GM12878 (cell line): ENCODE results near the gene FOXD2. TPM values are rescaled to one million over a fixed set of nuclear protein-coding genes. Genes with fewer than 3 reads are reported as not detected.

Experiments
- ATAC-seq: fragments of 200-7000 bp; cut with Tn5 transposase; 3 replicates; pipeline ENCODE4 v1.9.1; 2020; ENCODE audit warnings: mild to moderate bottlenecking, moderate library complexity
- BruUV-seq: library from RNA; stranded (reverse); fragments of 400-500 nt; replicated peaks from 2 replicates; lab custom pipeline; 2021; lab: Mats Ljungman, UMichigan
- CTCF ChIA-PET: fragments of 300-600 bp; sonication (Branson Sonifier 250); formaldehyde crosslinking; extraction: SDS; loops from one replicate; lab custom pipeline; 2021; ENCODE audit warnings: inconsistent platforms; lab: Yijun Ruan, JAX
- POLR2A ChIA-PET: fragments of 350-600 bp; formaldehyde crosslinking; extraction: SDS; loops from one replicate; lab custom pipeline; 2021; ENCODE audit warnings: inconsistent platforms; lab: Charles Lee
- RAD21 ChIA-PET: fragments of 300-600 bp; sonication (Branson Sonifier 250); formaldehyde crosslinking; loops from one replicate; lab custom pipeline; 2023; ENCODE audit warnings: antibody characterized with exemption; ENCODE audit not compliant: unreplicated experiment; lab: Charles Lee
- SMC1A ChIA-PET: fragments of 300-600 bp; sonication (Branson Sonifier 250); formaldehyde crosslinking; loops from one replicate; lab custom pipeline; 2023; ENCODE audit not compliant: unreplicated experiment, uncharacterized antibody; lab: Charles Lee
- DNase-seq: peaks from one replicate; pipeline ENCODE4 v3.0.0-alpha.2; 2011; ENCODE audit warnings: low read depth, low spot score
- FAIRE-seq: peaks from 3 replicates; lab custom pipeline; 2011; peaks lifted over from hg19 to GRCh38; lab: Jason Lieb, UNC
- H2AFZ ChIP-seq: 2 replicates; pipeline ENCODE4 v1.6.0; 2011; ENCODE audit warnings: low read depth, low read length, control low read depth; ENCODE audit not compliant: control insufficient read depth
- H3K27ac ChIP-seq: 2 replicates; pipeline ENCODE4 v1.5.1; 2011; ENCODE audit warnings: control low read depth; ENCODE audit not compliant: control insufficient read depth, insufficient read depth
- H3K27me3 ChIP-seq, 2 experiments: replicated peaks in 1 of 2; 2 replicates each; pipeline versions ENCODE4 v1.6.0 to v1.6.1; 2011; ENCODE audit warnings: low read length in 1 of 2; ENCODE audit not compliant: control insufficient read depth in 2 of 2, insufficient read depth in 2 of 2
- H3K36me3 ChIP-seq, 2 experiments: 2 replicates each; pipeline ENCODE4 v1.5.1; 2011; ENCODE audit warnings: low read length in 1 of 2; ENCODE audit not compliant: control insufficient read depth in 2 of 2, insufficient read depth in 2 of 2
- H3K4me1 ChIP-seq: 2 replicates; pipeline ENCODE4 v1.6.1; 2011; ENCODE audit warnings: mild to moderate bottlenecking, low read length, moderate library complexity, mixed read lengths; ENCODE audit not compliant: control insufficient read depth, insufficient read depth
- H3K4me2 ChIP-seq: 2 replicates; pipeline ENCODE4 v1.6.0; 2011; ENCODE audit warnings: control low read depth; ENCODE audit not compliant: control insufficient read depth, insufficient read depth
- H3K4me3 ChIP-seq: fragments of 200-600 bp; sonication (generic); 2 replicates; pipeline ENCODE4 v1.5.1; 2016
- H3K79me2 ChIP-seq: 2 replicates; pipeline ENCODE4 v1.6.0; 2011; ENCODE audit warnings: low read length; ENCODE audit not compliant: control insufficient read depth, insufficient read depth
- H3K9ac ChIP-seq: 2 replicates; pipeline ENCODE4 v1.8.0; 2011; ENCODE audit warnings: low read length, control low read depth, mixed read lengths; ENCODE audit not compliant: control insufficient read depth, insufficient read depth
- H3K9me3 ChIP-seq: replicated peaks from 3 replicates; pipeline ENCODE4 v1.5.1; 2011; ENCODE audit warnings: mild to moderate bottlenecking, low read length; ENCODE audit not compliant: control insufficient read depth, insufficient read depth
- H4K20me1 ChIP-seq: 2 replicates; pipeline ENCODE4 v1.6.0; 2011; ENCODE audit not compliant: control insufficient read depth, insufficient read depth
- CBFB ChIP-seq: IDR thresholded peaks from 2 replicates; pipeline ENCODE4 v1.6.1; 2016; ENCODE audit warnings: antibody characterized with exemption, low read depth
- CREM ChIP-seq: IDR thresholded peaks from 2 replicates; pipeline ENCODE4 v1.6.1; 2014; ENCODE audit warnings: antibody characterized with exemption, low read depth
- EZH2 ChIP-seq: IDR thresholded peaks from 2 replicates; pipeline ENCODE4 v1.6.1; 2012; ENCODE audit warnings: low read depth, mild to moderate bottlenecking, control low read depth, inconsistent platforms, low read length, borderline replicate concordance; ENCODE audit not compliant: control insufficient read depth
- FOXM1 ChIP-seq: IDR thresholded peaks from 2 replicates; pipeline ENCODE4 v1.6.1; 2012; ENCODE audit warnings: low read depth, mild to moderate bottlenecking, inconsistent platforms, low read length, moderate library complexity
- HDAC6 ChIP-seq: fragments of 200-600 bp; sonication (generic); IDR thresholded peaks from one replicate; pipeline ENCODE4 v1.8.0; 2017; ENCODE audit warnings: antibody characterized with exemption; ENCODE audit not compliant: unreplicated experiment
- NRF1 ChIP-seq: conservative IDR thresholded peaks from 2 replicates; pipeline ENCODE4 v1.6.1; 2011; ENCODE audit warnings: mild to moderate bottlenecking, low read depth, low read length, improper control_type of control experiment
- SMAD1 ChIP-seq: fragments of 450-650 bp; IDR thresholded peaks from 2 replicates; pipeline ENCODE4 v1.6.1; 2018; ENCODE audit warnings: mild to moderate bottlenecking, low read depth; ENCODE audit not compliant: partially characterized antibody
- SPI1 ChIP-seq: IDR thresholded peaks from 2 replicates; pipeline ENCODE4 v1.6.1; 2011; ENCODE audit warnings: low read depth, mild to moderate bottlenecking, low read length, moderate library complexity, borderline replicate concordance; ENCODE audit not compliant: insufficient read depth
- YBX1 ChIP-seq: fragments of 450-650 bp; IDR thresholded peaks from 2 replicates; pipeline ENCODE4 v1.6.1; 2016; ENCODE audit warnings: antibody characterized with exemption
- ZNF274 ChIP-seq: IDR thresholded peaks from one replicate; pipeline ENCODE4 v1.8.0; 2011; ENCODE audit not compliant: insufficient read length, insufficient read depth
- WGBS: methylation state at CpG from one replicate; pipeline ENCODE4 v1.1.6; 2016; ENCODE audit warnings: low lambda C conversion rate; ENCODE audit not compliant: insufficient replicate concordance, insufficient coverage; ENCODE audit errors: missing lambda C conversion rate; 5-methylcytosine and 5-hydroxymethylcytosine counted together
- in situ Hi-C: fragments of 300-500 bp; cut with MboI; formaldehyde crosslinking; loops from 9 replicates; pipeline ENCODE4 v1.14.3; 2018; ENCODE audit warnings: mixed read lengths
- intact Hi-C: fragments of 100-400 bp; cut with micrococcal nuclease; formaldehyde crosslinking; loops from one replicate; pipeline ENCODE4 v1.14.2; 2022; ENCODE audit not compliant: unreplicated experiment
- polyA plus RNA-seq, 11 experiments: library from polyadenylated mRNA; depleted of rRNA in 4 of 11; unstranded in 6 of 11; stranded (reverse) in 5 of 11; fragments of >200 nt; fragmentation: Nextera tagmentation in 4 of 11; fragmentation: Illumina TruSeq in 1 of 11; extraction: Ambion mirVana in 4 of 11; extraction: Trizol in 1 of 11; gene quantifications; 1 replicate in 1 of 11; 2 replicates in 10 of 11; pipeline versions ENCODE4 v1.2.1 to v1.2.3, GENCODE V29; 2011 to 2016; ENCODE audit warnings: inconsistent platforms in 2 of 11, missing spikeins in 2 of 11, low read depth in 1 of 11
- total RNA-seq, 4 experiments: library from RNA; depleted of rRNA in 3 of 4; stranded (reverse); fragments of >200 nt in 3 of 4; fragmentation: Illumina TruSeq in 1 of 4; extraction: Trizol in 1 of 4; gene quantifications; 2 replicates each; pipeline versions ENCODE4 v1.2.1 to v1.2.3, GENCODE V29; 2013 to 2021
- TF ChIP-seq, protein P1 (sequence below): fragments of 150-350 bp; IDR thresholded peaks from 2 replicates; pipeline ENCODE4 v1.6.1; 2016; ENCODE audit warnings: low read depth, low read length
- TF ChIP-seq, protein P2 (sequence below): fragments of 450-650 bp; IDR thresholded peaks from 2 replicates; pipeline ENCODE4 v1.6.1; 2018; ENCODE audit warnings: borderline replicate concordance, mild to moderate bottlenecking; ENCODE audit not compliant: partially characterized antibody
- TF ChIP-seq, protein P3 (sequence below): IDR thresholded peaks from 2 replicates; pipeline ENCODE4 v1.6.1; 2012; ENCODE audit warnings: low read depth, low read length, improper control_type of control experiment
- TF ChIP-seq, protein P4 (sequence below): IDR thresholded peaks from 2 replicates; pipeline ENCODE4 v1.6.1; 2011; ENCODE audit warnings: low read depth, low read length, improper control_type of control experiment, borderline replicate concordance
- TF ChIP-seq, protein P5 (sequence below): fragments of 450-650 bp; IDR thresholded peaks from 2 replicates; pipeline ENCODE4 v1.6.1; 2014; ENCODE audit warnings: mild to moderate bottlenecking

Gene FOXD2
- total and polyA plus RNA-seq, 10 of the 15 experiments (the other 5 are each of a cell fraction or from before 2014, with no cell fraction given) = under 0.01 to 0.27 (median 0.04) TPM; not detected in 1

DNA sequence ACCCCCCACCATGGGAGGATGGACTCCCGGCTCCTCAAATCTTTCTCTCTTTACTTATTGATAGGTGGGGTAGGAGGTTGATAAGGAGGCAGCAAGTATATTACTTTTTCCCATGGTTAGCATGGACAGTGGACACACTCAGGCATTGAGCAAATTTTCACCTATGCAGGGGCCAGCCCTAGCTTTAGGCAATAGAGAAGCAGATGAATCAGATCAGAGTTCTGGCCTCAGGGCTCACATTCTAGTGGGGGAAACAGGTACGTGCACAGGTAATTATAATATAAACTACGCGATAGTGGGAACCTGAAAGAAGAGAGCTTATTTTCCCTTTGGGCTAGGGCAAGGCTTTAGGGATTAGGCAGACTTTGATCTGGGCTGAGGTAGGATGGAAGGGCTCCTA is 35.3 kb upstream of the FOXD2 start:
- DNase-seq = no peak
- POLR2A ChIA-PET = interaction anchor here (0.6 kb wide), 1 partner anchor 13 kb away, joined by 6 read pairs; no protein-coding TSS in a partner anchor
- Histone ChIP-seq H4K20me1 (no peaks in the 10 kb centered on the region), H3K9ac (no peak overlapping the region), H3K27me3 (no peaks in the 10 kb centered on the region), H3K27ac (no peak overlapping the region), H3K79me2 (no peaks in the 10 kb centered on the region), H3K36me3 (no peaks in the 10 kb centered on the region), H3K4me3 (no peak overlapping the region), H2AFZ (no peak overlapping the region), H3K4me1 (no peaks in the 10 kb centered on the region), H3K9me3 (no peaks in the 10 kb centered on the region), H3K4me2 (no peak overlapping the region)
- no peak for ATAC-seq
- CTCF ChIA-PET = interaction anchor here (0.6 to 1.9 kb wide), 7 partner anchors 12 to 308 kb away, joined by 3 to 9 read pairs (median 4); no protein-coding TSS in a partner anchor
- RAD21 ChIA-PET = no interaction called here
- BruUV-seq = no TSS peak
- TF ChIP-seq SPI1 = no peak
- TF ChIP-seq, protein P1, sequence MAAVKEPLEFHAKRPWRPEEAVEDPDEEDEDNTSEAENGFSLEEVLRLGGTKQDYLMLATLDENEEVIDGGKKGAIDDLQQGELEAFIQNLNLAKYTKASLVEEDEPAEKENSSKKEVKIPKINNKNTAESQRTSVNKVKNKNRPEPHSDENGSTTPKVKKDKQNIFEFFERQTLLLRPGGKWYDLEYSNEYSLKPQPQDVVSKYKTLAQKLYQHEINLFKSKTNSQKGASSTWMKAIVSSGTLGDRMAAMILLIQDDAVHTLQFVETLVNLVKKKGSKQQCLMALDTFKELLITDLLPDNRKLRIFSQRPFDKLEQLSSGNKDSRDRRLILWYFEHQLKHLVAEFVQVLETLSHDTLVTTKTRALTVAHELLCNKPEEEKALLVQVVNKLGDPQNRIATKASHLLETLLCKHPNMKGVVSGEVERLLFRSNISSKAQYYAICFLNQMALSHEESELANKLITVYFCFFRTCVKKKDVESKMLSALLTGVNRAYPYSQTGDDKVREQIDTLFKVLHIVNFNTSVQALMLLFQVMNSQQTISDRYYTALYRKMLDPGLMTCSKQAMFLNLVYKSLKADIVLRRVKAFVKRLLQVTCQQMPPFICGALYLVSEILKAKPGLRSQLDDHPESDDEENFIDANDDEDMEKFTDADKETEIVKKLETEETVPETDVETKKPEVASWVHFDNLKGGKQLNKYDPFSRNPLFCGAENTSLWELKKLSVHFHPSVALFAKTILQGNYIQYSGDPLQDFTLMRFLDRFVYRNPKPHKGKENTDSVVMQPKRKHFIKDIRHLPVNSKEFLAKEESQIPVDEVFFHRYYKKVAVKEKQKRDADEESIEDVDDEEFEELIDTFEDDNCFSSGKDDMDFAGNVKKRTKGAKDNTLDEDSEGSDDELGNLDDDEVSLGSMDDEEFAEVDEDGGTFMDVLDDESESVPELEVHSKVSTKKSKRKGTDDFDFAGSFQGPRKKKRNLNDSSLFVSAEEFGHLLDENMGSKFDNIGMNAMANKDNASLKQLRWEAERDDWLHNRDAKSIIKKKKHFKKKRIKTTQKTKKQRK = no peak
- no peak for TF ChIP-seq NRF1
- TF ChIP-seq, protein P2, sequence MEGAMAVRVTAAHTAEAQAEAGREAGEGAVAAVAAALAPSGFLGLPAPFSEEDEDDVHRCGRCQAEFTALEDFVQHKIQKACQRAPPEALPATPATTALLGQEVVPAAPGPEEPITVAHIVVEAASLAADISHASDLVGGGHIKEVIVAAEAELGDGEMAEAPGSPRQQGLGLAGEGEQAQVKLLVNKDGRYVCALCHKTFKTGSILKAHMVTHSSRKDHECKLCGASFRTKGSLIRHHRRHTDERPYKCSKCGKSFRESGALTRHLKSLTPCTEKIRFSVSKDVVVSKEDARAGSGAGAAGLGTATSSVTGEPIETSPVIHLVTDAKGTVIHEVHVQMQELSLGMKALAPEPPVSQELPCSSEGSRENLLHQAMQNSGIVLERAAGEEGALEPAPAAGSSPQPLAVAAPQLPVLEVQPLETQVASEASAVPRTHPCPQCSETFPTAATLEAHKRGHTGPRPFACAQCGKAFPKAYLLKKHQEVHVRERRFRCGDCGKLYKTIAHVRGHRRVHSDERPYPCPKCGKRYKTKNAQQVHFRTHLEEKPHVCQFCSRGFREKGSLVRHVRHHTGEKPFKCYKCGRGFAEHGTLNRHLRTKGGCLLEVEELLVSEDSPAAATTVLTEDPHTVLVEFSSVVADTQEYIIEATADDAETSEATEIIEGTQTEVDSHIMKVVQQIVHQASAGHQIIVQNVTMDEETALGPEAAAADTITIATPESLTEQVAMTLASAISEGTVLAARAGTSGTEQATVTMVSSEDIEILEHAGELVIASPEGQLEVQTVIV = no peak
- TF ChIP-seq, protein P3, sequence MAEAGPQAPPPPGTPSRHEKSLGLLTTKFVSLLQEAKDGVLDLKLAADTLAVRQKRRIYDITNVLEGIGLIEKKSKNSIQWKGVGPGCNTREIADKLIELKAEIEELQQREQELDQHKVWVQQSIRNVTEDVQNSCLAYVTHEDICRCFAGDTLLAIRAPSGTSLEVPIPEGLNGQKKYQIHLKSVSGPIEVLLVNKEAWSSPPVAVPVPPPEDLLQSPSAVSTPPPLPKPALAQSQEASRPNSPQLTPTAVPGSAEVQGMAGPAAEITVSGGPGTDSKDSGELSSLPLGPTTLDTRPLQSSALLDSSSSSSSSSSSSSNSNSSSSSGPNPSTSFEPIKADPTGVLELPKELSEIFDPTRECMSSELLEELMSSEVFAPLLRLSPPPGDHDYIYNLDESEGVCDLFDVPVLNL = no peak
- TF ChIP-seq CBFB = no peak
- TF ChIP-seq CREM = no peak
- no peak for TF ChIP-seq EZH2
- no peak for TF ChIP-seq SMAD1
- TF ChIP-seq ZNF274 = no peak
- TF ChIP-seq, protein P4, sequence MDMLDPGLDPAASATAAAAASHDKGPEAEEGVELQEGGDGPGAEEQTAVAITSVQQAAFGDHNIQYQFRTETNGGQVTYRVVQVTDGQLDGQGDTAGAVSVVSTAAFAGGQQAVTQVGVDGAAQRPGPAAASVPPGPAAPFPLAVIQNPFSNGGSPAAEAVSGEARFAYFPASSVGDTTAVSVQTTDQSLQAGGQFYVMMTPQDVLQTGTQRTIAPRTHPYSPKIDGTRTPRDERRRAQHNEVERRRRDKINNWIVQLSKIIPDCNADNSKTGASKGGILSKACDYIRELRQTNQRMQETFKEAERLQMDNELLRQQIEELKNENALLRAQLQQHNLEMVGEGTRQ = no peak
- no peak for TF ChIP-seq HDAC6
- no peak for TF ChIP-seq YBX1
- TF ChIP-seq, protein P5, sequence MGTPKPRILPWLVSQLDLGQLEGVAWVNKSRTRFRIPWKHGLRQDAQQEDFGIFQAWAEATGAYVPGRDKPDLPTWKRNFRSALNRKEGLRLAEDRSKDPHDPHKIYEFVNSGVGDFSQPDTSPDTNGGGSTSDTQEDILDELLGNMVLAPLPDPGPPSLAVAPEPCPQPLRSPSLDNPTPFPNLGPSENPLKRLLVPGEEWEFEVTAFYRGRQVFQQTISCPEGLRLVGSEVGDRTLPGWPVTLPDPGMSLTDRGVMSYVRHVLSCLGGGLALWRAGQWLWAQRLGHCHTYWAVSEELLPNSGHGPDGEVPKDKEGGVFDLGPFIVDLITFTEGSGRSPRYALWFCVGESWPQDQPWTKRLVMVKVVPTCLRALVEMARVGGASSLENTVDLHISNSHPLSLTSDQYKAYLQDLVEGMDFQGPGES = no peak
- no peak for TF ChIP-seq FOXM1
- WGBS = 73% methylated on average over 4 of the region's 4 CpGs
- no peak for FAIRE-seq
- intact Hi-C loops (no loop called here), in situ Hi-C loops (no loop called here)
- SMC1A ChIA-PET = no interaction called here
